Measurements from ENCODE around the gene RAB10.

GRCh38 chr2:26164641-26165211, 130.8 kb downstream of the RAB10 start:
- TF ChIP-seq ZFP3 (CRISPR knock-in tag; IDR thresholded peaks at IDR 0.05), result no peak
- TF ChIP-seq ISL1 (CRISPR knock-in tag; IDR thresholded peaks at IDR 0.05), result no peak
- TF ChIP-seq PATZ1 (CRISPR knock-in tag; IDR thresholded peaks at IDR 0.05; ENCODE audit: borderline replicate concordance), result no peak
- TF ChIP-seq ZFP30 (CRISPR knock-in tag; IDR thresholded peaks at IDR 0.05), result no peak
- TF ChIP-seq POU6F1 (CRISPR knock-in tag; IDR thresholded peaks at IDR 0.05; ENCODE audit: borderline replicate concordance, low read depth), result no peak
- TF ChIP-seq ZNF565 (CRISPR knock-in tag; conservative IDR thresholded peaks at IDR 0.05; ENCODE audit: low read depth), result no peak
- TF ChIP-seq TOX (CRISPR knock-in tag; IDR thresholded peaks at IDR 0.05; ENCODE audit: borderline replicate concordance), result no peak
- no peak for TF ChIP-seq ARNTL (CRISPR knock-in tag; IDR thresholded peaks at IDR 0.05; ENCODE audit: borderline replicate concordance, low read depth)
- TF ChIP-seq CREB5 (CRISPR knock-in tag; IDR thresholded peaks at IDR 0.05; ENCODE audit: low read depth), result no peak
- no peak for TF ChIP-seq BACH2 (CRISPR knock-in tag; IDR thresholded peaks at IDR 0.05; ENCODE audit: borderline replicate concordance)

Measured in SK-N-SH treated with all-trans-retinoic acid at 6 μM for 48 hours (cell line).